Uterus (tissue), 2 donors: ENCODE data around the gene RRBP1.

Source experiments
- CTCF ChIP-seq, 4 experiments: fragments of 200-600 bp in 2 of 4; fragments of 450-650 bp in 2 of 4; sonication (generic) in 2 of 4; IDR thresholded peaks; one replicate each; pipeline ENCODE4 v1.5.1; 2016 to 2019; ENCODE audit warnings: antibody characterized with exemption in 4 of 4, mild to moderate bottlenecking in 2 of 4, moderate library complexity in 1 of 4
- POLR2A ChIP-seq, 2 donors: fragments of 450-650 bp; IDR thresholded peaks; one replicate each; pipeline ENCODE4 v1.6.1; 2016; ENCODE audit warnings: antibody characterized with exemption in 2 of 2, mild to moderate bottlenecking in 1 of 2, moderate library complexity in 1 of 2

- TF ChIP-seq CTCF (IDR thresholded peaks at IDR 0.05) (no peak), POLR2A (IDR thresholded peaks at IDR 0.05) (no peak)
Measured at GRCh38 chr20:17624070-17624469, 58.0 kb downstream of the RRBP1 start.
